ENCODE results near the gene NEK6.

The NEK6 gene

GRCh38 chr9:124263213-124263612 is 5.5 kb downstream of the NEK6 start:
- no peak for DNase-seq

DNA sequence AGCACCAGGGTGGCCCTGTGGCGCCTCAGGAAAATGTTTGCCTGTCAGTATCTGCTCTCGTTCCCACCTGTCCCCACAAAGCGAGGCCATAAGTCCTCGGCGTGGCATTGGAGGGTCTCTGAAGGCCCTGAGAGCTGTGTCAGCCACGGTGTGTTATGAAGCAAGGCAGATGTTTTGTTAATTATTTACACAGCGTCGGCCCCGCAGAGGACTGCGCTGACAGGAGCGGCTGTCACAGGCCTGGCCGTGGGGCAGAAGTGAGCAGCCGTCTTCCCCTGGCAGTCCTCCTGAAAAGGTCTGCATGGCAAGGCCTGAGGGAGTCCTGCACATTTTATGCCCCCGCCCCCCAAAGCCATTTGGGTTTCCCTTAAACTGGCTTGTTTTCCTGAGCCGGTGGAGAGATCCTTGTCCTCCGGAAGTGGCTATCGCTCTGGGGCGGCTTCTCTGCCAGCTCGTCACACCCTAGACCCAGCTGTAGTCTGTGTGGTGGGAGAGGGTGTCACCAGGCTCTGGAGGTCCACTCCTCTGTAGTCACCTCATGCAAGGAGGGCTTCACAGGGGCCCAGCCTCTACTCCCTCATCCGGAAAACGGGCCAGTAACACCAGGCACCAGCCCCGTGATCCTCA is 6.2 kb downstream of the NEK6 start:
- no peak for DNase-seq

- DNase-seq: no peak
Measured at GRCh38 chr9:124264823-124265233, 7.1 kb downstream of the NEK6 start.

DNA sequence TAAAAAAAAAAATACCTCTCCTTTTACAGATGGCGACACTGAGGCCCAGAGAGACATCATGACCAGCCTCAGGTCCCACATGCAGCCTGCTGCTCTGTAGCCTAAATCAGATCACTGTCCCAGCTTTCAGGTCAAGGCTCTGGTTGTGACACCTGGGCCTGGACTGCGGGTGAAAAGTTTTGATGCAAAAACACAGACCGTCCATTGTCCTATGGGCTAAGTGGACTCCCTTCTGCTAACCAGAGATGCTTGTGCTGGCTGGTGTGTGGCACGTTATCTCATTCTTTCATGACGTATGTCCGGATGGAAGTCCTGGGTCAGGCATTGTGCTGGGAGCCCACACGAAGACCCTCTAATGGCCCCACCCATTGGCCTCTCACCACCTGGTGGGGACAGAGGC is 7.8 kb downstream of the NEK6 start:
- no peak for DNase-seq

DNA sequence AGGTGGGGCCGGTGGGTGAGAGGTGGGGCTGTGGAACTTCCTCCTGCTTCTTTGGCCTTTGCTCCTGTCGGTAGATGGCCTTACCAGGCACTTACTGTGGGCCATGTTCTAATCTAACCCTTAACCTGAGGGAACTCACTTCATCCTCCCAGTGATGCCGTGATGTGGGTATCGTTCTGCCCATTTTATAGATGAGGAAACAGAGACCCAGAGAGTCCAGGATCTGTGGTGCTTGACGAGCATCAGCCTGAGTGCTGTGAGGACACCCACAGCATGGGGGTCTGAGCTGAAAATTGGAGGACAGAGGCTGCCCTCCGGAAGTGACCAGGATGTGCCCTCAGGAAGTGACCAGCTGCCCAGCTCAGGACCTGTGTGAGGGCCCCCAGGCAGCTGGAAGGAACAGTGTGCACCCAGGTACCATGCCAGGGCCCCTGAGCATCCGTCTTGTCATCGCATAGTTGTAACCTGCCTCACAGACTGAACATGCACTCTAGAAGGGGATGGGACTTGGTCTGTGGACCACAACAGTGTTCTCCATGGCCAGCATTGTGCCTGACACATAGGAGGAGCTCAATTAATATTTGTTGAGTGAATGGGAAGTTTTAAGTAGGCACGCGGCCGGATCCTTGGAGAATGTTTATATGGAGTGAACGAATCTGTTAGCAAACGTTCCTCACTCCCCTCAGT is 8.5 kb downstream of the NEK6 start:
- no peak for DNase-seq

- DNase-seq: no peak
Measured at GRCh38 chr9:124266826-124267201, 9.1 kb downstream of the NEK6 start.

DNA sequence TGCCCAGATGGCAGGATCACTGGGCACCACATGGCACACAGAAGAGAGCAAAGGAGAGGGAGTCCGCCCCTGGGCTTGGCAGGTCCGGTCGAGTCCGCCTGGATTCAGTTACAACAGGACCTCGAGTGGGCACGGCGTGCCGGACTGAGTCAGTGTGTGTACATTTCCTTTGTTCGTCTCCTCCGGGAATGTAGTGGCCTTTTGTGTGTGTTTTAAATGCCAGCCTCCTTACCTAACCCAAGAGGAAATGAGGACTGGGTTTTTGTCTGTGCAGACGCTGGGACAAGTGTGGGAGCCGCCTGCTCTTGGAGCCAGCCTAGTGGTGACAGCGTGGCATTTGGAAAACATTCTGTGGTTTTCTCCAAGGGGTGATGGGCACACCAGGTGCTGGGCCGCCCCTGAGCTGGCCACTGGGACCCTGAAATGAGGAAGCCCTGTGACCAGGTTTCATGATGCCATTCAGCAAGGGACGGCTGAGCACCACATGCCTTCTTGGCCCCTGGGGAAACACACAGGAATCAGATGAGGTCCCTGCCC is 9.6 kb downstream of the NEK6 start:
- DNase-seq: no peak

- no peak for DNase-seq
Measured at GRCh38 chr9:124268248-124268647, 10.5 kb downstream of the NEK6 start.

DNA sequence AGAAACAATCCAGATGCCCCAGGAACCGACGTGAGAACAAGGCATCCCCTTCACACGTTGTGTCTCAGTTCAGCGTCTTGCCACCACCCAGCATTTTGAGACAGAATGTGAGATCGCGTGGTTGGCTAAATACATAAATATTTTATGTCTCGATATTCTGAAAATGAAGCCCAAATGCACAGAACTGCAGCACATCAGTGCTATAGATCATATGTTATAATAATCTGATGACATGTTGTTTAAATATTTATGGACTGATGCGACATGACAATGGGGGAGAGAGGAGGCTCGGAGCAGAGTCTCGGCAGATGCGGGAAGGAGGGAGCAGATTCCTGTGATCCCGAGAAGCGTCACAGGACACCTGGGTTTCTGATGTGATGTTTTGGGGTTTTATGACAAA is 10.9 kb downstream of the NEK6 start:
- no peak for DNase-seq

DNA sequence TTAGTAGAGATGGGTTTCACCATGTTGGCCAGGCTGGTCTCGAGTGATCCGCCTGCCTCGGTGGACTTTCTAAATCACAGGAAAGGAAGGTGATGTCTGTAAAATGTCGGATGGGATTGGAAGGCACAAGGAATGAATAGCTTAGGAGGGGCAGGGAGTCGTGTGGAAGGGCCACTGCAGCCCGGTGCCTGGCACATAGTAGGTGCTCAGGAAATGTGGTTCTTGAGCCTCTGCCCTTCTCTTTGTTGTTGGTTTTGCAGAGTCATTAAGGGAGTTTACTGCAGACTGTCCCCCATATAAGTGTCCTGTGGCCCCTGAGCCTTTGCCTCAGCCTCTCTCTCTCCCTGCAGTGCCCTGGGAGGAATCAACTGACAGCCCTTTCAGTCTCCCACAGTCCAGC is 11.8 kb downstream of the NEK6 start:
- no peak for DNase-seq

DNA sequence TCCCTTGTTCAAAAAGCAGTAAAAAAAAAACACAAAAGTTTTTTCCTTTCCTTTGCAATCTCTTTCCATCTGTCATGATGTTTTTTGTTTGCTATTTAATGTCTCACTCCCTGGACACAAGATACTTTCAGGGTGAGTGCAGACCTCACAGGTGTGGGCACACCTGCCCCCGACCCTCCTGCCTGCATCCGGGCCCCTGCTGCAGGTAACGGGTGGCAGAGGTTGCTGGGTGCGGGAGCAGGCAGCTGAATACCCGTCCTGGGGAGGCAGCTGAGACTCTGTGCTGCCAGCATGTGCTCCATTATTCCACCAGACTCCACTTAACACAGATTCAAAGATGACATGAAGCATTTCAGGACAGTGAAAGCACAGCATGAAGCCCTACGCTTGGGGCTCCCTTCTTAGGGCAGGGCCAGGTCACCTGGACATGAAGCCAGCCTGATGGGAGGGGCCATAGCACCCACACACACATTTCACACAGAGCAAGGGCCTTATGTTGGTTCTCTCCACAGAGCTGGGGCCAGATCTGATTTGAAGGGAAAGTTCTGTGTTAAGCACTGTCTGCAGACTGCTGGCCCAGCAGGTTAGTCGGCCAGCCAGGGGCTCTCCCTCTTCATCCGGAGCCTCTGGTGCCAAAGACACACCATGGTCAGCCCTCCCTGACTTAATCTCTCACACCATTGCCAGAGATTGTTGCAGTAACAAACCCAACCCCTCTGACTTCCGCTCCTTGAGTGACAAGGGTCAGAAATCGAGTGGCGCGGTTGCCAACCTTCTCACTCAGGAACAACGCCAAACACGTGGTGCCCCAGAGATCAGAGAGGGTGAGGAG is 13.0 kb downstream of the NEK6 start:
- DNase-seq: no peak

GRCh38 chr9:124271660-124272059 is 13.9 kb downstream of the NEK6 start:
- DNase-seq: no peak

- no peak for DNase-seq
Measured at GRCh38 chr9:124272118-124272517, 14.4 kb downstream of the NEK6 start.

- DNase-seq: no peak
Measured at GRCh38 chr9:124272979-124273378, 15.2 kb downstream of the NEK6 start.

DNA sequence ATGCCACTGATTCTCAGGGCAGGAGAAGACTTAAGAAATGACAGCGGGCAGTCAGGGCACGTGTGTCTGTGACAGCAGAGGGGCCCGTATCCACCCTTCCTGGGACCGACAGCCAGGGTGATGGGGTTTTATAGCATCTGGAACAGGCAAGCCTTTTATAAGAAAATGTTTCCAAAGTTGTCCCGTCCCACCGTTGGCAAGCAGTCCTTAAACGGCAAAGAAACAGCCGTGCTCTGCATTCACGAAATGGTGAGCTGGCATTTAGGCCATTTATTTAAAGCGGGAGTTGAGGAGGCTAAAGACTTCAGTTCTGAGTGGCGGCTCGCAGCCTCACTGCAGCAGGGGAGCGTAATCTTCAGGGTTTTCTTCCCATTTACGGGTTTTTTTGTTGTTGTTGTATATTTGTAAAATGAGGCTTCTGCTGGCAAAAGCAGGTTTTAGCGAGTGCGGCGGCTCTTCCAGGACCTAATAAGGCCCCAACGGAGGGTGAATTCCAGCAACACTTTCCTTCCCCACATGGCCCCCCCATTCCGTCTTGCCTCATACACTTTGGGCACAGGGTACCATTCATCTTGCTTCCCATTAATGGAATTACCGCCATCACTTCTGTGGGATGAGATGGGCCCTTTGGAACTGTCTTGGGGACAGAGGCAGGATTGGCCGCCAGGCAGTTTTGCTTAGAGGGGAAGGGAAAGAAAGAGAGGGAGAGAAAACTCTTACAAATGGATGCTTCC is 15.8 kb downstream of the NEK6 start:
- DNase-seq: no peak

DNA sequence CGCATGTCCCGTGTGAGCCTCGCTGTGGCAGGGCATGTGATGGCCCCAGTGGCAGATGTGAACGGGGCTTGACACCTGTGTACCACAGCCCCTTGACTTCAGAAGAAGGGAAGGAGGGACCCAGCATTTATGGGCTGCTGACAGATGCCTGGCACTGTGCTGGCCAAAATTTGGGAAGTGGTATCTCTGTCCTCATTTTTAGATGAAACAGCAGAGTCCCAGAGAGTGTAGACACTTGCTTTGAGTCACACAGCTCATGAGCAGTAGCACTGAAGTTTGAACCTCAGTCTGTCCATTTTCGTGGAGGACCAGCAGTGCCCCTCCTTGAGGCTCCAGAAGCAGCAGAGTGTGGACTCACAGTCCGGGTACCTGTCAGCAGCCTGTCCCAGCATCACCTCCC is 16.5 kb downstream of the NEK6 start:
- DNase-seq: no peak

- no peak for DNase-seq
Measured at GRCh38 chr9:124274738-124275137, 17.0 kb downstream of the NEK6 start.

DNA sequence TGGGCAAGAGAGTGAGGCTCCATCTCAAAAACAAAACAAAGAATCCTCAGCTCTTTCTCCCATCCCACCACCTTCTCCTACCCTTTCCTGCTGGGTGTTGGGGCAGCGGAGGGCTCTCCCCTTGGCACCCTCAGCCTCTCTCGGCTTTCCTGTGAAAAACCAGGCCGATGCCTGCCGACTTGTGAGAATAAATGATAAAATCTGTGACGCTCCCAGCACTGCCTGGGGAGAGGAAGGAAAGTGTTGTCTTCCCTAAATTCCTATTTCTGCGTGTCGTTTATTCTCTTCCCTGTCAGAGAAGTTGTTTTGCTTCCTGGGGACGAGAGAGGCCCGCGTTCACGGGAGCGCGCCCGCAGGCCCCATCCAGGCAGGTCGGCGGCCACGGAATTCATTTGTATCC is 19.7 kb downstream of the NEK6 start:
- DNase-seq: no peak

- DNase-seq: no peak
Measured at GRCh38 chr9:124278054-124278540, 20.3 kb downstream of the NEK6 start.

DNA sequence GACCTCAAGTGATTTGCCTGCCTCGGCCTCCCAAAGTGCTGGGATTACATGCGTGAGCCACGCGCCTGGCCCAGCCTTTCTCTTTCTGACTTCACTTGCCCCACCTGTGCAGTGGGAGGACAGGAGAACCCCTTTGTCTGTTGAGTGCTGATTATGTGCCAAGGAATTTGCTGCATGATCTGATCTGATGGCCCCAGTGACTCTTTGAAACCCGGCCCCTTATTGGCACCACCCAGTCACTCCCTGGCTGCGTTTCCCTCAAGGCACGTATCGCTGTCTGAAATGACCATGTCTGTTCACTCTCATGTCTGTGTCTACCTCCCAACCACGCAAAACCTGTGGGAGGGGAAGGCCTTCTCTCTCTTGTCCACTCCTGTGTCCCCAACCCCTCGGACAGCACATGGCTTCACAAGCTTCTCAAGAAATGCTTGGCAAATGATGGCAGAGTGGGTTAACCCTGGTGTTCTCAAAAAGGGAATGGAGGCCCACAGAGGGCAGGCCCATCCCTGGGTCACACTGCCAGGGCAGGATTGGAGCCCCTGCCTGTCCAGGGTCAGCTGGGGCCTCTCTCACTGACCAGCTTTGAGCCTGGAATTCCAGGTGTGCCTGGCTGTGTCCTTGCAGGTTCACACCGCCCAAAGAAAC is 21.9 kb downstream of the NEK6 start:
- no peak for DNase-seq

DNA sequence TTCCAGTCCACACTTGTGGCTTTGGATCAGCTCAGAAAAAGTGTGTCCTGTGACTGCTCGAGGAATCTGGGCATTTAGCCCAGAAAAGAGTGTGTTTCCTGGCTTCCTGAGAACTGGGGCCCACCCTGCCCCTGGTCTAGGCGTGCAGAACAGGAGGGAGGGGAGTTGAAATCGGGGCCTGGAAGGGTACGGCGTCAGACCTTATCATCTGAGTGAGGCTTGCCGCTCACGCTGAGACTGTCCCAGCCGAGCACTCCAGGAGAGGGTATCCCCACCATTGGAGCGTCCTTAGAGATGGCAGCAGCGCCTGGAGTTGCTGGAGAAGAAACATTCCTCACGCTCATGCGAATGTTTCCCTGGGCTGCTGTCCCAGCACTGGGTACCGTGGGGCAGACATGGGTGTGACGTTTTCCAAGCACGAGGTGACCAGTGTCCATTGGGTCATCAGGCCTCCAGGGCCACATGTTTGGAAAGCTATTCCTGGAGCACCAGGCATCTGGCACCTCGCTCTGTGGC is 22.5 kb downstream of the NEK6 start:
- no peak for DNase-seq

GRCh38 chr9:124281931-124282371 is 24.2 kb downstream of the NEK6 start:
- DNase-seq: no peak
